Thymus (tissue), 11 donors: ENCODE results near the gene LMOD1. TPM values are rescaled to one million over a fixed set of nuclear protein-coding genes. Genes with fewer than 3 reads are reported as not detected.

ENCODE experiments used
- DNase-seq, 9 donors: peaks; one replicate each; pipeline ENCODE4 v3.0.0-alpha.2; 2013; ENCODE audit warnings: low spot score in 9 of 9, low read depth in 6 of 9, missing footprints in 1 of 9
- H3K27ac ChIP-seq, 2 donors: one replicate each; pipeline ENCODE4 v1.5.1; 2013; ENCODE audit warnings: control low read depth in 1 of 2, low read depth in 1 of 2, low read length in 1 of 2, mild to moderate bottlenecking in 1 of 2, moderate library complexity in 1 of 2
- H3K27me3 ChIP-seq, 2 donors: one replicate each; pipeline ENCODE4 v1.5.1; 2013; ENCODE audit warnings: low read length in 1 of 2; ENCODE audit not compliant: control insufficient read depth in 2 of 2, insufficient read depth in 1 of 2
- H3K36me3 ChIP-seq, 2 donors: one replicate each; pipeline ENCODE4 v1.5.1; 2013; ENCODE audit warnings: low read length in 1 of 2, mild to moderate bottlenecking in 1 of 2, moderate library complexity in 1 of 2; ENCODE audit not compliant: control insufficient read depth in 2 of 2, insufficient read depth in 2 of 2
- H3K4me1 ChIP-seq, 2 donors: one replicate each; pipeline ENCODE4 v1.5.1; 2013; ENCODE audit warnings: low read length in 2 of 2; ENCODE audit not compliant: control insufficient read depth in 2 of 2, insufficient read depth in 2 of 2
- H3K4me3 ChIP-seq, 2 donors: one replicate each; pipeline ENCODE4 v1.5.1; 2013; ENCODE audit warnings: low read length in 2 of 2, control low read depth in 1 of 2, mild to moderate bottlenecking in 1 of 2
- H3K9me3 ChIP-seq, 2 donors: one replicate each; pipeline ENCODE4 v1.5.1; 2013; ENCODE audit warnings: low read length in 1 of 2, mild to moderate bottlenecking in 1 of 2; ENCODE audit not compliant: control insufficient read depth in 2 of 2, insufficient read depth in 1 of 2
- WGBS: extraction: QIAGEN DNeasy Blood & Tissue Kit; methylation state at CpG from one replicate; pipeline ENCODE4 v1.1.7; 2013; 5-methylcytosine and 5-hydroxymethylcytosine counted together
- polyA plus RNA-seq: library from polyadenylated mRNA; stranded (reverse); fragments of 200-250 nt; gene quantifications from one replicate; pipeline ENCODE4 v1.2.3, GENCODE V29; 2013
- total RNA-seq: library from RNA; stranded (reverse); fragments of 120-200 nt; gene quantifications from one replicate; pipeline ENCODE4 v1.2.4, GENCODE V29; 2013
- donor health status: healthy.

The LMOD1 gene
- total and polyA plus RNA-seq, 2 donors = 0.24 to 17.1 TPM

- Histone ChIP-seq H3K27me3 (no peaks in the 10 kb centered on the region), H3K4me1 (no peaks in the 10 kb centered on the region), H3K4me3 (no peak overlapping the region), H3K9me3 (no peaks in the 10 kb centered on the region), H3K27ac (no peak overlapping the region), H3K36me3 (peaks cover 19 to 58% of the 10 kb centered on the region in 2 donors)
- DNase-seq = no peak
- WGBS = over 99% methylated on average over 6 of the region's 6 CpGs
These were observed 98.1 kb downstream of the LMOD1 start for GRCh38 chr1:201848230-201848629.

GRCh38 chr1:201847150-201847549 is 99.2 kb downstream of the LMOD1 start:
- no peak overlapping the region for H3K4me3 ChIP-seq
- 92% methylated on average over 1 of the region's 1 CpG for WGBS
- peaks cover 19 to 47% of the 10 kb centered on the region in 2 donors for H3K36me3 ChIP-seq
- no peak overlapping the region for H3K27ac ChIP-seq
- DNase-seq = no peak
- H3K4me1 ChIP-seq = no peaks in the 10 kb centered on the region
- no peaks in the 10 kb centered on the region for H3K9me3 ChIP-seq
- no peaks in the 10 kb centered on the region for H3K27me3 ChIP-seq

Other genes with a start within 250 kb of the LMOD1 start
- 19.0 TPM for gene IPO9, start 117.4 kb downstream of the LMOD1 start, total RNA-seq
- 21.2 TPM for gene IPO9, start 117.4 kb downstream of the LMOD1 start, polyA plus RNA-seq
- gene SHISA4, start 57.6 kb downstream of the LMOD1 start, total RNA-seq = 0.57 TPM
- gene SHISA4, start 57.6 kb downstream of the LMOD1 start, polyA plus RNA-seq = 5.0 TPM
- gene TIMM17A, start 9.0 kb upstream of the LMOD1 start, total RNA-seq = 47.1 TPM
- 48.9 TPM for gene TIMM17A, start 9.0 kb upstream of the LMOD1 start, polyA plus RNA-seq
- 20.0 TPM for gene RNPEP, start 36.1 kb upstream of the LMOD1 start, total RNA-seq
- 39.7 TPM for gene RNPEP, start 36.1 kb upstream of the LMOD1 start, polyA plus RNA-seq
- gene ELF3, start 64.0 kb upstream of the LMOD1 start, total RNA-seq = 2.3 TPM
- gene ELF3, start 64.0 kb upstream of the LMOD1 start, polyA plus RNA-seq = 13.6 TPM
- under 0.01 TPM for gene GPR37L1, start 176.4 kb upstream of the LMOD1 start, total RNA-seq
- gene GPR37L1, start 176.4 kb upstream of the LMOD1 start, polyA plus RNA-seq = 0.09 TPM
- gene ARL8A, start 198.2 kb upstream of the LMOD1 start, total RNA-seq = 16.7 TPM
- gene ARL8A, start 198.2 kb upstream of the LMOD1 start, polyA plus RNA-seq = 29.5 TPM
- gene PTPN7, start 214.1 kb upstream of the LMOD1 start, total RNA-seq = 114 TPM
- gene PTPN7, start 214.1 kb upstream of the LMOD1 start, polyA plus RNA-seq = 75.2 TPM
- gene LGR6, start 247.3 kb upstream of the LMOD1 start, total RNA-seq = 0.05 TPM
- gene LGR6, start 247.3 kb upstream of the LMOD1 start, polyA plus RNA-seq = 1.0 TPM